HepG2 (cell line): ENCODE measurements around the gene RBM26. TPM values are rescaled to one million over a fixed set of nuclear protein-coding genes. Genes with fewer than 3 reads are reported as not detected.

Experiments used
- ATAC-seq: fragments of 200-7000 bp; cut with Tn5 transposase; 3 replicates; pipeline ENCODE4 v1.9.1; 2020; ENCODE audit warnings: mild to moderate bottlenecking, moderate library complexity
- BruUV-seq: library from RNA; stranded (reverse); fragments of 400-500 nt; replicated peaks from 2 replicates; lab custom pipeline; 2021; lab: Mats Ljungman, UMichigan
- CTCF ChIA-PET: fragments of 300-600 bp; formaldehyde crosslinking; extraction: SDS; loops from one replicate; lab custom pipeline; 2021; ENCODE audit warnings: low total read pairs, inconsistent platforms, low intra/inter-chr PET ratio; lab: Yijun Ruan, JAX
- POLR2A ChIA-PET: fragments of 350-600 bp; sonication (Branson Sonifier 250); formaldehyde crosslinking; loops from one replicate; lab custom pipeline; 2020; ENCODE audit warnings: antibody characterized with exemption, inconsistent platforms; lab: Yijun Ruan, JAX
- DNase-seq: peaks from one replicate; pipeline ENCODE4 v3.0.0-alpha.2; 2015; ENCODE audit warnings: low spot score
- FAIRE-seq: peaks from 3 replicates; lab custom pipeline; 2011; peaks lifted over from hg19 to GRCh38; lab: Jason Lieb, UNC
- H2AFZ ChIP-seq: one replicate; pipeline ENCODE4 v1.6.1; 2011; ENCODE audit warnings: low read length, inconsistent platforms
- H3K27ac ChIP-seq: fragments of 300-600 bp; 3 replicates; pipeline ENCODE4 v1.8.0; 2011; ENCODE audit warnings: mixed run types, mild to moderate bottlenecking, mixed read lengths, low read length, inconsistent platforms; ENCODE audit not compliant: insufficient read depth; ENCODE audit errors: extremely low read length
- H3K27me3 ChIP-seq, 2 experiments: fragments of 200-600 bp in 1 of 2; 2 replicates in 1 of 2; 3 replicates in 1 of 2; pipeline versions ENCODE4 v1.6.0 to v1.8.0; 2011; ENCODE audit warnings: low read length in 2 of 2, mild to moderate bottlenecking in 2 of 2, moderate library complexity in 2 of 2, inconsistent platforms in 1 of 2; ENCODE audit not compliant: insufficient read depth in 2 of 2, control insufficient read depth in 1 of 2
- H3K36me3 ChIP-seq, 2 experiments: fragments of 200-600 bp in 1 of 2; replicated peaks in 1 of 2; 2 replicates in 1 of 2; 3 replicates in 1 of 2; pipeline versions ENCODE4 v1.5.1 to v1.8.0; 2011; ENCODE audit warnings: low read length in 2 of 2, inconsistent platforms in 1 of 2; ENCODE audit not compliant: insufficient read depth in 2 of 2, control insufficient read depth in 1 of 2
- H3K4me1 ChIP-seq: 2 replicates; pipeline ENCODE4 v1.5.1; 2012; ENCODE audit warnings: low read length, inconsistent platforms; ENCODE audit not compliant: insufficient read depth
- H3K4me2 ChIP-seq: 2 replicates; pipeline ENCODE4 v1.6.0; 2011; ENCODE audit warnings: low read depth, low read length, inconsistent platforms
- H3K4me3 ChIP-seq, 3 experiments: fragments of 200-600 bp in 1 of 3; sonication (generic), shearing (Covaris generic) in 1 of 3; replicated peaks in 1 of 3; 2 replicates each; pipeline ENCODE4 v1.5.1; 2011 to 2016; ENCODE audit warnings: low read length in 3 of 3, inconsistent platforms in 2 of 3, low read depth in 2 of 3, mild to moderate bottlenecking in 2 of 3, control low read depth in 1 of 3, mixed read lengths in 1 of 3; ENCODE audit not compliant: insufficient read depth in 1 of 3
- H3K79me2 ChIP-seq: one replicate; pipeline ENCODE4 v1.6.1; 2011; ENCODE audit warnings: low read length, inconsistent platforms; ENCODE audit not compliant: insufficient read depth
- H3K9ac ChIP-seq: 2 replicates; pipeline ENCODE4 v1.6.0; 2011; ENCODE audit warnings: mild to moderate bottlenecking, low read depth, low read length, inconsistent platforms; ENCODE audit not compliant: insufficient read depth
- H3K9me3 ChIP-seq: 2 replicates; pipeline ENCODE4 v1.5.1; 2012; ENCODE audit warnings: mild to moderate bottlenecking, low read length
- H4K20me1 ChIP-seq: 2 replicates; pipeline ENCODE4 v1.6.0; 2011; ENCODE audit warnings: inconsistent platforms, mild to moderate bottlenecking, low read length, moderate library complexity; ENCODE audit not compliant: insufficient read depth
- CREB1 ChIP-seq, 2 experiments: fragments of 450-650 bp in 1 of 2; IDR thresholded peaks; 2 replicates each; pipeline ENCODE4 v1.6.1; 2016 to 2017; ENCODE audit warnings: control low read depth in 1 of 2, mild to moderate bottlenecking in 1 of 2, missing compliant biosample characterization in 1 of 2, missing genetic modification characterization in 1 of 2
- ETV5 ChIP-seq: IDR thresholded peaks from 2 replicates; pipeline ENCODE4 v1.6.1; 2018; ENCODE audit warnings: missing biosample characterization, missing genetic modification reagents, inconsistent platforms, borderline replicate concordance
- FOXK1 ChIP-seq: sonication (generic); formaldehyde crosslinking; IDR thresholded peaks from 2 replicates; pipeline ENCODE4 v1.4.0; 2020; ENCODE audit warnings: low read depth, missing genetic modification reagents, borderline replicate concordance
- FOXO1 ChIP-seq: sonication (generic); formaldehyde crosslinking; IDR thresholded peaks from 2 replicates; pipeline ENCODE4 v1.4.0; 2020; ENCODE audit warnings: missing genetic modification reagents
- KDM5A ChIP-seq: fragments of 200-600 bp; sonication (generic); IDR thresholded peaks from 2 replicates; pipeline ENCODE4 v1.7.0; 2018; ENCODE audit warnings: antibody characterized with exemption, mild to moderate bottlenecking, low read length, borderline replicate concordance
- KMT2B ChIP-seq: IDR thresholded peaks from 2 replicates; pipeline ENCODE4 v1.6.1; 2016; ENCODE audit warnings: missing genetic modification reagents, missing compliant biosample characterization
- MTF1 ChIP-seq: sonication (generic); formaldehyde crosslinking; IDR thresholded peaks from 2 replicates; pipeline ENCODE4 v1.5.0; 2020; ENCODE audit warnings: missing genetic modification reagents
- NFE2 ChIP-seq: sonication (generic); formaldehyde crosslinking; IDR thresholded peaks from 2 replicates; pipeline ENCODE4 v1.4.0; 2020; ENCODE audit warnings: missing genetic modification reagents
- NFYC ChIP-seq: IDR thresholded peaks from 2 replicates; pipeline ENCODE4 v1.6.1; 2016; ENCODE audit warnings: missing genetic modification reagents, missing compliant biosample characterization
- POGK ChIP-seq: sonication (generic); formaldehyde crosslinking; conservative IDR thresholded peaks from 2 replicates; pipeline ENCODE4 v1.8.0; 2022; ENCODE audit warnings: mild to moderate bottlenecking, moderate library complexity, missing genetic modification reagents
- RFX1 ChIP-seq: fragments of 450-650 bp; IDR thresholded peaks from 2 replicates; pipeline ENCODE4 v1.6.1; 2017
- SMAD3 ChIP-seq: sonication (generic); formaldehyde crosslinking; IDR thresholded peaks from 2 replicates; pipeline ENCODE4 v1.4.0; 2020; ENCODE audit warnings: missing genetic modification reagents
- ZBTB10 ChIP-seq: sonication (generic); formaldehyde crosslinking; IDR thresholded peaks from 2 replicates; pipeline ENCODE4 v1.4.0; 2020; ENCODE audit warnings: missing genetic modification reagents, borderline replicate concordance
- ZBTB21 ChIP-seq: sonication (generic); formaldehyde crosslinking; IDR thresholded peaks from 2 replicates; pipeline ENCODE4 v1.4.0; 2020; ENCODE audit warnings: missing genetic modification reagents
- ZKSCAN1 ChIP-seq: fragments of 150-350 bp; IDR thresholded peaks from 2 replicates; pipeline ENCODE4 v1.6.1; 2014; ENCODE audit warnings: low read length
- ZNF234 ChIP-seq: sonication (generic); formaldehyde crosslinking; conservative IDR thresholded peaks from 2 replicates; pipeline ENCODE4 v1.5.1; 2020; ENCODE audit warnings: mild to moderate bottlenecking, missing genetic modification reagents
- ZNF263 ChIP-seq: sonication (generic); formaldehyde crosslinking; IDR thresholded peaks from 2 replicates; pipeline ENCODE4 v1.4.0; 2020; ENCODE audit warnings: missing genetic modification reagents
- ZNF3 ChIP-seq: IDR thresholded peaks from 2 replicates; pipeline ENCODE4 v1.7.0; 2017; ENCODE audit warnings: inconsistent platforms
- ZNF614 ChIP-seq: IDR thresholded peaks from 2 replicates; pipeline ENCODE4 v1.6.1; 2018; ENCODE audit warnings: missing biosample characterization, missing genetic modification reagents, inconsistent platforms, borderline replicate concordance
- ZNF652 ChIP-seq: IDR thresholded peaks from 2 replicates; pipeline ENCODE4 v1.6.1; 2016; ENCODE audit warnings: low read depth, borderline replicate concordance
- ZNF770 ChIP-seq: sonication (generic); formaldehyde crosslinking; IDR thresholded peaks from 2 replicates; pipeline ENCODE4 v1.5.0; 2020; ENCODE audit warnings: mild to moderate bottlenecking, missing genetic modification reagents
- WGBS: methylation state at CpG from one replicate; pipeline ENCODE4 v1.1.6; 2017; ENCODE audit warnings: low lambda C conversion rate; 5-methylcytosine and 5-hydroxymethylcytosine counted together
- in situ Hi-C: cut with HindIII; loops from 2 replicates; pipeline ENCODE4 v1.10.0; 2017; ENCODE audit warnings: low pct_unique_long_range_greater_than_20kb; ENCODE audit not compliant: extremely low pct_ligation_motif_present
- intact Hi-C: fragments of 100-400 bp; cut with micrococcal nuclease; formaldehyde crosslinking; loops from one replicate; pipeline ENCODE4 v1.10.0; 2022; ENCODE audit not compliant: unreplicated experiment
- polyA plus RNA-seq, 8 experiments: library from polyadenylated mRNA; depleted of rRNA in 3 of 8; stranded (reverse) in 7 of 8; unstranded in 1 of 8; fragments of >200 nt; fragmentation: Illumina TruSeq in 4 of 8; extraction: Trizol in 4 of 8; gene quantifications; 2 replicates each; pipeline versions ENCODE4 v1.2.1 to v1.2.3, GENCODE V29; 2011 to 2016; ENCODE audit warnings: low read depth in 4 of 8, missing spikeins in 1 of 8, mixed read lengths in 1 of 8; ENCODE audit not compliant: insufficient read depth in 1 of 8
- total RNA-seq, 5 experiments: library from RNA; depleted of rRNA; stranded (reverse); fragments of >200 nt; fragmentation: Illumina TruSeq; extraction: Trizol; gene quantifications; 2 replicates each; pipeline ENCODE4 v1.2.3, GENCODE V29; 2016; ENCODE audit warnings: low read depth in 1 of 5

RBM26 gene
- total and polyA plus RNA-seq, 2 of the 13 experiments (the other 11 are each of a cell fraction or from before 2014, with no cell fraction given) = 19.4 to 34.4 TPM

GRCh38 chr13:79450110-79450509 is 44.1 kb upstream of the RBM26 start (continued):
- no peak for TF ChIP-seq ZNF234
- no peak for TF ChIP-seq ZNF3 (CRISPR knock-in tag)
- TF ChIP-seq ZKSCAN1 = no peak
- TF ChIP-seq POGK (CRISPR knock-in tag) = no peak
- TF ChIP-seq ZNF263 (CRISPR knock-in tag) = no peak
- no peak for TF ChIP-seq NFE2 (CRISPR knock-in tag)
- no peak for TF ChIP-seq KMT2B (CRISPR knock-in tag)
- no peak for TF ChIP-seq FOXK1 (CRISPR knock-in tag)
- TF ChIP-seq MTF1 (CRISPR knock-in tag) = no peak
- TF ChIP-seq FOXO1 (CRISPR knock-in tag) = no peak

GRCh38 chr13:79448413-79448812 is 42.4 kb upstream of the RBM26 start:
- intact Hi-C loops = no loop called here
- no peak for ATAC-seq
- no peaks in the 10 kb centered on the region for H3K36me3 ChIP-seq
- POLR2A ChIA-PET = no interaction called here
- H3K4me1 ChIP-seq = no peaks in the 10 kb centered on the region
- no peak overlapping the region for H3K4me3 ChIP-seq
- CTCF ChIA-PET = no interaction called here
- FAIRE-seq = no peak
- no peaks in the 10 kb centered on the region for H3K9me3 ChIP-seq
- in situ Hi-C loops = no loop called here
- no peak overlapping the region for H3K27ac ChIP-seq
- H3K79me2 ChIP-seq = no peaks in the 10 kb centered on the region
- no TSS peak for BruUV-seq
- H2AFZ ChIP-seq = no peak overlapping the region
- no peak overlapping the region for H3K4me2 ChIP-seq
- 72% methylated on average over 1 of the region's 1 CpG for WGBS
- H3K27me3 ChIP-seq = no peaks in the 10 kb centered on the region
- no peak for DNase-seq
- H3K9ac ChIP-seq = no peak overlapping the region
- no peaks in the 10 kb centered on the region for H4K20me1 ChIP-seq
- no peak for TF ChIP-seq NFYC (CRISPR knock-in tag)
- TF ChIP-seq CREB1 (IDR thresholded peaks at IDR 0.05) = no peak
- no peak for TF ChIP-seq CREB1 (CRISPR knock-in tag; IDR thresholded peaks at IDR 0.05)
- TF ChIP-seq KDM5A = no peak
- no peak for TF ChIP-seq ETV5
- TF ChIP-seq RFX1 = no peak
- no peak for TF ChIP-seq ZNF614 (CRISPR knock-in tag)
- TF ChIP-seq ZNF652 (CRISPR knock-in tag) = no peak
- no peak for TF ChIP-seq ZNF770 (CRISPR knock-in tag)
- no peak for TF ChIP-seq ZBTB21 (CRISPR knock-in tag)
- no peak for TF ChIP-seq SMAD3 (CRISPR knock-in tag)
- no peak for TF ChIP-seq ZBTB10 (CRISPR knock-in tag)
